MCF 10A (cell line): Measurements from ENCODE around the gene ATG9B. TPM values are rescaled to one million over a fixed set of nuclear protein-coding genes. Genes with fewer than 3 reads are reported as not detected.

Experiments used
- BruUV-seq: library from RNA; stranded (reverse); fragments of 400-500 nt; replicated peaks from 2 replicates; lab custom pipeline; 2021; lab: Mats Ljungman, UMichigan
- CTCF ChIA-PET: fragments of 300-600 bp; sonication (Branson Sonifier 250); formaldehyde crosslinking; extraction: SDS; loops from one replicate; lab custom pipeline; 2021; ENCODE audit warnings: antibody characterized with exemption, inconsistent platforms; lab: Yijun Ruan, JAX
- POLR2A ChIA-PET: fragments of 300-600, 350-650 bp; sonication (Branson Sonifier 250); formaldehyde crosslinking; extraction: SDS; loops from one replicate; lab custom pipeline; 2020; ENCODE audit warnings: antibody characterized with exemption, inconsistent platforms; lab: Yijun Ruan, JAX
- DNase-seq: peaks from one replicate; pipeline ENCODE4 v3.0.0-alpha.2; 2018; ENCODE audit not compliant: unreplicated experiment
- H3K27ac Mint-ChIP-seq: one replicate; pipeline ENCODE4 v1.8.0; 2022; ENCODE audit warnings: mild to moderate bottlenecking, low read depth, mixed read lengths; ENCODE audit not compliant: unreplicated experiment
- H3K27me3 Mint-ChIP-seq: one replicate; pipeline ENCODE4 v1.8.0; 2022; ENCODE audit warnings: mixed read lengths; ENCODE audit not compliant: insufficient read depth, unreplicated experiment
- H3K36me3 Mint-ChIP-seq: one replicate; pipeline ENCODE4 v1.8.0; 2022; ENCODE audit warnings: mild to moderate bottlenecking, moderate library complexity, mixed read lengths; ENCODE audit not compliant: insufficient read depth, unreplicated experiment
- H3K4me1 Mint-ChIP-seq: one replicate; pipeline ENCODE4 v1.8.0; 2022; ENCODE audit warnings: mixed read lengths; ENCODE audit not compliant: insufficient read depth, unreplicated experiment
- H3K4me3 Mint-ChIP-seq: one replicate; pipeline ENCODE4 v1.8.0; 2022; ENCODE audit warnings: mild to moderate bottlenecking, moderate library complexity, mixed read lengths; ENCODE audit not compliant: unreplicated experiment
- H3K9me3 Mint-ChIP-seq: one replicate; pipeline ENCODE4 v1.8.0; 2022; ENCODE audit warnings: mixed read lengths; ENCODE audit not compliant: unreplicated experiment
- CTCF ChIP-seq: fragments of 200-600 bp; IDR thresholded peaks from one replicate; pipeline ENCODE4 v1.8.0; 2022; ENCODE audit warnings: antibody characterized with exemption, mild to moderate bottlenecking; ENCODE audit not compliant: unreplicated experiment
- intact Hi-C: fragments of 100-400 bp; cut with micrococcal nuclease; formaldehyde crosslinking; loops from 2 replicates; pipeline ENCODE4 v1.14.1; 2022
- total RNA-seq: library from RNA; stranded (reverse); gene quantifications from 2 replicates; pipeline ENCODE4 v1.2.3, GENCODE V29; 2022

The ATG9B gene
- total RNA-seq, 1 experiment from 2014 or later = 0.12 TPM

GRCh38 chr7:150988230-150989226 lies 35.8 kb downstream of the ATG9B start:
- POLR2A ChIA-PET = no interaction called here
- Mint-ChIP-seq H3K9me3 (peaks cover 18% of the 10 kb centered on the region), H3K27me3 (peaks cover 11% of the 10 kb centered on the region), H3K4me3 (no peak overlapping the region), H3K27ac (no peak overlapping the region), H3K4me1 (peaks cover 7% of the 10 kb centered on the region), H3K36me3 (no peaks in the 10 kb centered on the region)
- CTCF ChIA-PET = interaction anchor here (0.6 to 3.5 kb wide), 12 partner anchors 21 to 1655 kb away, joined by 3 to 14 read pairs (median 4); partner anchors contain the start of gene AOC1
- BruUV-seq = no TSS peak
- intact Hi-C loops = loop anchor here (1.0 to 5.0 kb wide), 2 partner anchors 90 to 541 kb away; no protein-coding TSS in a partner anchor
- peak; percentile 82 for TF ChIP-seq CTCF
- peak; percentile 43 for DNase-seq

- ChIA-PET CTCF (interaction anchor here (0.6 to 3.6 kb wide), 20 partner anchors 9 to 256 kb away, joined by 3 to 18 read pairs (median 4); no protein-coding TSS in a partner anchor), POLR2A (interaction anchor here (0.6 to 1.1 kb wide), 2 partner anchors 10 to 42 kb away, joined by 3 read pairs; partner anchors contain the start of gene ABCB8)
- Mint-ChIP-seq H3K4me1 (peaks cover 7% of the 10 kb centered on the region), H3K36me3 (no peaks in the 10 kb centered on the region), H3K4me3 (no peak overlapping the region), H3K27ac (no peak overlapping the region), H3K9me3 (peaks cover 18% of the 10 kb centered on the region), H3K27me3 (peaks cover 30% of the 10 kb centered on the region)
- TF ChIP-seq CTCF = no peak
- intact Hi-C loops = loop anchor here (1.0 to 5.0 kb wide), 3 partner anchors 23 to 539 kb away; no protein-coding TSS in a partner anchor
- DNase-seq = no peak
- BruUV-seq = no TSS peak
These were observed 37.7 kb downstream of the ATG9B start for GRCh38 chr7:150986556-150986955.

- Mint-ChIP-seq H3K27ac (no peak overlapping the region), H3K36me3 (no peaks in the 10 kb centered on the region), H3K9me3 (peaks cover 14% of the 10 kb centered on the region), H3K27me3 (peaks cover 34% of the 10 kb centered on the region), H3K4me3 (no peak overlapping the region), H3K4me1 (peaks cover 7% of the 10 kb centered on the region)
- DNase-seq = peak; percentile 64
- peak; percentile 62 for TF ChIP-seq CTCF
- BruUV-seq = no TSS peak
- intact Hi-C loops = loop anchor here (1.0 to 5.0 kb wide), 3 partner anchors 23 to 539 kb away; no protein-coding TSS in a partner anchor
- ChIA-PET POLR2A (interaction anchor here (0.6 to 1.1 kb wide), 2 partner anchors 10 to 42 kb away, joined by 3 read pairs; partner anchors contain the start of gene ABCB8), CTCF (interaction anchor here (0.5 to 3.6 kb wide), 27 partner anchors 8 to 256 kb away, joined by 3 to 43 read pairs (median 4); partner anchors contain the start of gene ABCB8)
These were observed 38.2 kb downstream of the ATG9B start for GRCh38 chr7:150986099-150986512.
